GM12878 (cell line): Measurements from ENCODE around the gene PROX2. TPM values are rescaled to one million over a fixed set of nuclear protein-coding genes. Genes with fewer than 3 reads are reported as not detected.

Experiments
- ATAC-seq: fragments of 200-7000 bp; cut with Tn5 transposase; 3 replicates; pipeline ENCODE4 v1.9.1; 2020; ENCODE audit warnings: mild to moderate bottlenecking, moderate library complexity
- BruUV-seq: library from RNA; stranded (reverse); fragments of 400-500 nt; replicated peaks from 2 replicates; lab custom pipeline; 2021; lab: Mats Ljungman, UMichigan
- CTCF ChIA-PET: fragments of 300-600 bp; sonication (Branson Sonifier 250); formaldehyde crosslinking; extraction: SDS; loops from one replicate; lab custom pipeline; 2021; ENCODE audit warnings: inconsistent platforms; lab: Yijun Ruan, JAX
- POLR2A ChIA-PET: fragments of 350-600 bp; formaldehyde crosslinking; extraction: SDS; loops from one replicate; lab custom pipeline; 2021; ENCODE audit warnings: inconsistent platforms; lab: Charles Lee
- RAD21 ChIA-PET: fragments of 300-600 bp; sonication (Branson Sonifier 250); formaldehyde crosslinking; loops from one replicate; lab custom pipeline; 2023; ENCODE audit warnings: antibody characterized with exemption; ENCODE audit not compliant: unreplicated experiment; lab: Charles Lee
- SMC1A ChIA-PET: fragments of 300-600 bp; sonication (Branson Sonifier 250); formaldehyde crosslinking; loops from one replicate; lab custom pipeline; 2023; ENCODE audit not compliant: unreplicated experiment, uncharacterized antibody; lab: Charles Lee
- DNase-seq: peaks from one replicate; pipeline ENCODE4 v3.0.0-alpha.2; 2011; ENCODE audit warnings: low read depth, low spot score
- FAIRE-seq: peaks from 3 replicates; lab custom pipeline; 2011; peaks lifted over from hg19 to GRCh38; lab: Jason Lieb, UNC
- H2AFZ ChIP-seq: 2 replicates; pipeline ENCODE4 v1.6.0; 2011; ENCODE audit warnings: low read depth, low read length, control low read depth; ENCODE audit not compliant: control insufficient read depth
- H3K27ac ChIP-seq: 2 replicates; pipeline ENCODE4 v1.5.1; 2011; ENCODE audit warnings: control low read depth; ENCODE audit not compliant: control insufficient read depth, insufficient read depth
- H3K27me3 ChIP-seq, 2 experiments: replicated peaks in 1 of 2; 2 replicates each; pipeline versions ENCODE4 v1.6.0 to v1.6.1; 2011; ENCODE audit warnings: low read length in 1 of 2; ENCODE audit not compliant: control insufficient read depth in 2 of 2, insufficient read depth in 2 of 2
- H3K36me3 ChIP-seq, 2 experiments: 2 replicates each; pipeline ENCODE4 v1.5.1; 2011; ENCODE audit warnings: low read length in 1 of 2; ENCODE audit not compliant: control insufficient read depth in 2 of 2, insufficient read depth in 2 of 2
- H3K4me1 ChIP-seq: 2 replicates; pipeline ENCODE4 v1.6.1; 2011; ENCODE audit warnings: mild to moderate bottlenecking, low read length, moderate library complexity, mixed read lengths; ENCODE audit not compliant: control insufficient read depth, insufficient read depth
- H3K4me2 ChIP-seq: 2 replicates; pipeline ENCODE4 v1.6.0; 2011; ENCODE audit warnings: control low read depth; ENCODE audit not compliant: control insufficient read depth, insufficient read depth
- H3K4me3 ChIP-seq: fragments of 200-600 bp; sonication (generic); 2 replicates; pipeline ENCODE4 v1.5.1; 2016
- H3K79me2 ChIP-seq: 2 replicates; pipeline ENCODE4 v1.6.0; 2011; ENCODE audit warnings: low read length; ENCODE audit not compliant: control insufficient read depth, insufficient read depth
- H3K9ac ChIP-seq: 2 replicates; pipeline ENCODE4 v1.8.0; 2011; ENCODE audit warnings: low read length, control low read depth, mixed read lengths; ENCODE audit not compliant: control insufficient read depth, insufficient read depth
- H3K9me3 ChIP-seq: replicated peaks from 3 replicates; pipeline ENCODE4 v1.5.1; 2011; ENCODE audit warnings: mild to moderate bottlenecking, low read length; ENCODE audit not compliant: control insufficient read depth, insufficient read depth
- H4K20me1 ChIP-seq: 2 replicates; pipeline ENCODE4 v1.6.0; 2011; ENCODE audit not compliant: control insufficient read depth, insufficient read depth
- CHD2 ChIP-seq: IDR thresholded peaks from 2 replicates; pipeline ENCODE4 v1.6.1; 2011; ENCODE audit warnings: low read depth, low read length, improper control_type of control experiment, borderline replicate concordance
- EED ChIP-seq: sonication (generic); IDR thresholded peaks from 2 replicates; pipeline ENCODE4 v1.6.1; 2016; ENCODE audit warnings: antibody characterized with exemption, low read depth
- HCFC1 ChIP-seq: fragments of 150-350 bp; IDR thresholded peaks from 2 replicates; pipeline ENCODE4 v1.6.1; 2014; ENCODE audit warnings: low read length
- MEF2A ChIP-seq: IDR thresholded peaks from 2 replicates; pipeline ENCODE4 v1.6.1; 2011; ENCODE audit warnings: low read depth, mild to moderate bottlenecking, low read length, moderate library complexity; ENCODE audit not compliant: insufficient read depth
- MYC ChIP-seq: IDR thresholded peaks from 2 replicates; pipeline ENCODE4 v1.6.1; 2011; ENCODE audit warnings: mild to moderate bottlenecking, low read length, moderate library complexity, inconsistent platforms; ENCODE audit not compliant: insufficient read depth, insufficient replicate concordance, insufficient read length, severe bottlenecking
- NBN ChIP-seq: fragments of 450-650 bp; IDR thresholded peaks from 2 replicates; pipeline ENCODE4 v1.6.1; 2016
- NFIC ChIP-seq: IDR thresholded peaks from 2 replicates; pipeline ENCODE4 v1.6.1; 2012; ENCODE audit warnings: low read depth, mild to moderate bottlenecking, inconsistent platforms, low read length, moderate library complexity
- NR2C2 ChIP-seq: IDR thresholded peaks from 2 replicates; pipeline ENCODE4 v1.6.1; 2011; ENCODE audit warnings: borderline replicate concordance, low read depth; ENCODE audit not compliant: control insufficient read depth, insufficient read length
- SP1 ChIP-seq: IDR thresholded peaks from one replicate; pipeline ENCODE4 v1.6.1; 2011; ENCODE audit warnings: low read depth, low read length
- TCF3 ChIP-seq: IDR thresholded peaks from 2 replicates; pipeline ENCODE4 v1.6.1; 2012; ENCODE audit warnings: low read depth, mild to moderate bottlenecking, low read length, borderline replicate concordance; ENCODE audit not compliant: insufficient read depth
- WRNIP1 ChIP-seq: IDR thresholded peaks from 2 replicates; pipeline ENCODE4 v1.6.1; 2011; ENCODE audit warnings: low read depth, low read length, improper control_type of control experiment, borderline replicate concordance
- YY1 ChIP-seq: IDR thresholded peaks from 2 replicates; pipeline ENCODE4 v1.6.1; 2011; ENCODE audit warnings: low read depth, mild to moderate bottlenecking, low read length
- ZBTB33 ChIP-seq: fragments of 450-650 bp; IDR thresholded peaks from 2 replicates; pipeline ENCODE4 v1.6.1; 2017; ENCODE audit warnings: mild to moderate bottlenecking
- WGBS: methylation state at CpG from one replicate; pipeline ENCODE4 v1.1.6; 2016; ENCODE audit warnings: low lambda C conversion rate; ENCODE audit not compliant: insufficient replicate concordance, insufficient coverage; ENCODE audit errors: missing lambda C conversion rate; 5-methylcytosine and 5-hydroxymethylcytosine counted together
- in situ Hi-C: fragments of 300-500 bp; cut with MboI; formaldehyde crosslinking; loops from 9 replicates; pipeline ENCODE4 v1.14.3; 2018; ENCODE audit warnings: mixed read lengths
- intact Hi-C: fragments of 100-400 bp; cut with micrococcal nuclease; formaldehyde crosslinking; loops from one replicate; pipeline ENCODE4 v1.14.2; 2022; ENCODE audit not compliant: unreplicated experiment
- polyA plus RNA-seq, 11 experiments: library from polyadenylated mRNA; depleted of rRNA in 4 of 11; unstranded in 6 of 11; stranded (reverse) in 5 of 11; fragments of >200 nt; fragmentation: Nextera tagmentation in 4 of 11; fragmentation: Illumina TruSeq in 1 of 11; extraction: Ambion mirVana in 4 of 11; extraction: Trizol in 1 of 11; gene quantifications; 1 replicate in 1 of 11; 2 replicates in 10 of 11; pipeline versions ENCODE4 v1.2.1 to v1.2.3, GENCODE V29; 2011 to 2016; ENCODE audit warnings: inconsistent platforms in 2 of 11, missing spikeins in 2 of 11, low read depth in 1 of 11
- total RNA-seq, 4 experiments: library from RNA; depleted of rRNA in 3 of 4; stranded (reverse); fragments of >200 nt in 3 of 4; fragmentation: Illumina TruSeq in 1 of 4; extraction: Trizol in 1 of 4; gene quantifications; 2 replicates each; pipeline versions ENCODE4 v1.2.1 to v1.2.3, GENCODE V29; 2013 to 2021
- TF ChIP-seq, protein P1 (sequence below): IDR thresholded peaks from 2 replicates; pipeline ENCODE4 v1.6.1; 2012; ENCODE audit warnings: low read depth, low read length, improper control_type of control experiment
- TF ChIP-seq, protein P2 (sequence below): fragments of 450-650 bp; formaldehyde crosslinking; IDR thresholded peaks from 2 replicates; pipeline ENCODE4 v1.5.0; 2022; ENCODE audit warnings: mild to moderate bottlenecking, missing genetic modification characterization
- TF ChIP-seq, protein P3 (sequence below): fragments of 450-650 bp; IDR thresholded peaks from 2 replicates; pipeline ENCODE4 v1.6.1; 2017; ENCODE audit warnings: low read depth, mild to moderate bottlenecking, moderate library complexity

Gene PROX2
- total and polyA plus RNA-seq, 10 of the 15 experiments (the other 5 are each of a cell fraction or from before 2014, with no cell fraction given), result 0.04 to 0.42 (median 0.19) TPM

GRCh38 chr14:74852922-74853530 lies 22.9 kb downstream of the PROX2 start:
- ChIA-PET RAD21 (interaction anchor here (0.8 to 1.6 kb wide), 3 partner anchors 17 to 244 kb away, joined by 3 to 7 read pairs (median 5); no protein-coding TSS in a partner anchor), CTCF (interaction anchor here (0.7 to 13.8 kb wide), 8 partner anchors 8 to 450 kb away, joined by 3 to 552 read pairs (median 16); partner anchors contain the start of genes DLST and PROX2), SMC1A (interaction anchor here (1.3 to 3.0 kb wide), 5 partner anchors 8 to 244 kb away, joined by 3 to 16 read pairs (median 4); no protein-coding TSS in a partner anchor), POLR2A (interaction anchor here (0.6 to 1.6 kb wide), 2 partner anchors 53 to 72 kb away, joined by 3 read pairs; no protein-coding TSS in a partner anchor)
- no peaks in the 10 kb centered on the region for H3K79me2 ChIP-seq
- H3K36me3 ChIP-seq, result no peaks in the 10 kb centered on the region
- in situ Hi-C loops, result loop anchor here (5.0 kb wide), 1 partner anchor 239 kb away; no protein-coding TSS in a partner anchor
- no peak overlapping the region for H3K4me2 ChIP-seq
- H3K4me1 ChIP-seq, result no peaks in the 10 kb centered on the region
- H4K20me1 ChIP-seq, result no peaks in the 10 kb centered on the region
- no peaks in the 10 kb centered on the region for H3K9me3 ChIP-seq
- H2AFZ ChIP-seq, result no peak overlapping the region
- ATAC-seq (peak; percentile 32), FAIRE-seq (no peak), DNase-seq (no peak)
- no TSS peak for BruUV-seq
- H3K9ac ChIP-seq, result no peak overlapping the region
- no peak overlapping the region for H3K27ac ChIP-seq
- H3K4me3 ChIP-seq, result no peak overlapping the region
- no peaks in the 10 kb centered on the region for H3K27me3 ChIP-seq
- 93% methylated on average over 2 of the region's 2 CpGs for WGBS
- intact Hi-C loops, result no loop called here
- TF ChIP-seq WRNIP1 (no peak), NFIC (no peak), EED (no peak), MYC (no peak), TCF3 (no peak), CHD2 (no peak), SP1 (no peak), MEF2A (no peak), ZBTB33 (no peak), YY1 (no peak), NBN (no peak), HCFC1 (no peak), NR2C2 (no peak)
- TF ChIP-seq, protein P1, sequence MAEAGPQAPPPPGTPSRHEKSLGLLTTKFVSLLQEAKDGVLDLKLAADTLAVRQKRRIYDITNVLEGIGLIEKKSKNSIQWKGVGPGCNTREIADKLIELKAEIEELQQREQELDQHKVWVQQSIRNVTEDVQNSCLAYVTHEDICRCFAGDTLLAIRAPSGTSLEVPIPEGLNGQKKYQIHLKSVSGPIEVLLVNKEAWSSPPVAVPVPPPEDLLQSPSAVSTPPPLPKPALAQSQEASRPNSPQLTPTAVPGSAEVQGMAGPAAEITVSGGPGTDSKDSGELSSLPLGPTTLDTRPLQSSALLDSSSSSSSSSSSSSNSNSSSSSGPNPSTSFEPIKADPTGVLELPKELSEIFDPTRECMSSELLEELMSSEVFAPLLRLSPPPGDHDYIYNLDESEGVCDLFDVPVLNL, result no peak
- TF ChIP-seq, protein P2, sequence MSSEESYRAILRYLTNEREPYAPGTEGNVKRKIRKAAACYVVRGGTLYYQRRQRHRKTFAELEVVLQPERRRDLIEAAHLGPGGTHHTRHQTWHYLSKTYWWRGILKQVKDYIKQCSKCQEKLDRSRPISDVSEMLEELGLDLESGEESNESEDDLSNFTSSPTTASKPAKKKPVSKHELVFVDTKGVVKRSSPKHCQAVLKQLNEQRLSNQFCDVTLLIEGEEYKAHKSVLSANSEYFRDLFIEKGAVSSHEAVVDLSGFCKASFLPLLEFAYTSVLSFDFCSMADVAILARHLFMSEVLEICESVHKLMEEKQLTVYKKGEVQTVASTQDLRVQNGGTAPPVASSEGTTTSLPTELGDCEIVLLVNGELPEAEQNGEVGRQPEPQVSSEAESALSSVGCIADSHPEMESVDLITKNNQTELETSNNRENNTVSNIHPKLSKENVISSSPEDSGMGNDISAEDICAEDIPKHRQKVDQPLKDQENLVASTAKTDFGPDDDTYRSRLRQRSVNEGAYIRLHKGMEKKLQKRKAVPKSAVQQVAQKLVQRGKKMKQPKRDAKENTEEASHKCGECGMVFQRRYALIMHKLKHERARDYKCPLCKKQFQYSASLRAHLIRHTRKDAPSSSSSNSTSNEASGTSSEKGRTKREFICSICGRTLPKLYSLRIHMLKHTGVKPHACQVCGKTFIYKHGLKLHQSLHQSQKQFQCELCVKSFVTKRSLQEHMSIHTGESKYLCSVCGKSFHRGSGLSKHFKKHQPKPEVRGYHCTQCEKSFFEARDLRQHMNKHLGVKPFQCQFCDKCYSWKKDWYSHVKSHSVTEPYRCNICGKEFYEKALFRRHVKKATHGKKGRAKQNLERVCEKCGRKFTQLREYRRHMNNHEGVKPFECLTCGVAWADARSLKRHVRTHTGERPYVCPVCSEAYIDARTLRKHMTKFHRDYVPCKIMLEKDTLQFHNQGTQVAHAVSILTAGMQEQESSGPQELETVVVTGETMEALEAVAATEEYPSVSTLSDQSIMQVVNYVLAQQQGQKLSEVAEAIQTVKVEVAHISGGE (CRISPR knock-in tag), result no peak
- TF ChIP-seq, protein P3, sequence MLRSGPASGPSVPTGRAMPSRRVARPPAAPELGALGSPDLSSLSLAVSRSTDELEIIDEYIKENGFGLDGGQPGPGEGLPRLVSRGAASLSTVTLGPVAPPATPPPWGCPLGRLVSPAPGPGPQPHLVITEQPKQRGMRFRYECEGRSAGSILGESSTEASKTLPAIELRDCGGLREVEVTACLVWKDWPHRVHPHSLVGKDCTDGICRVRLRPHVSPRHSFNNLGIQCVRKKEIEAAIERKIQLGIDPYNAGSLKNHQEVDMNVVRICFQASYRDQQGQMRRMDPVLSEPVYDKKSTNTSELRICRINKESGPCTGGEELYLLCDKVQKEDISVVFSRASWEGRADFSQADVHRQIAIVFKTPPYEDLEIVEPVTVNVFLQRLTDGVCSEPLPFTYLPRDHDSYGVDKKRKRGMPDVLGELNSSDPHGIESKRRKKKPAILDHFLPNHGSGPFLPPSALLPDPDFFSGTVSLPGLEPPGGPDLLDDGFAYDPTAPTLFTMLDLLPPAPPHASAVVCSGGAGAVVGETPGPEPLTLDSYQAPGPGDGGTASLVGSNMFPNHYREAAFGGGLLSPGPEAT, result no peak
